ENCODE results near the gene CCSER1.
"Not testable (repeated sequence)": the region's sequence is repeated elsewhere in the genome, so short reads cannot be mapped to it uniquely, and the experiment has no call there.

Gene CCSER1

DNA sequence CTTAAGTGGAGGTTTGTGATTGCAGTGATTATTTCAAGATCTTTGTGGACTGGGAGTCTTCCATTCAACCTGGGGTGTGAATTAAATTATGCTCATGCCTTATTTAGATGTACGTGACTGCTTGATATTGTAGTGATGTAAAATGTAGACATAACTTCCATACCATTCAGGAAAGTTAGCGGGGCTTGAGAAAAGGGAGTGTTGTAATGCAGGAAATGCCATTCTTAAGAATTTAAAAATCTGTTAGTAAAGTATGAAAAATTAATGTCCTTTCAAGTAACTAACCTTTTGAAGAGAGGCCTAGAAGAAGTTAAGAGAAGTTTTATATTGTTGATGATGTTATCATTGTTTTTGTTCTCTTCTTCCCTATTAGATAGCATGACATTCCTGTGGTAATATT, 318.2 kb downstream of the CCSER1 start:
- no peak for DNase-seq

DNA sequence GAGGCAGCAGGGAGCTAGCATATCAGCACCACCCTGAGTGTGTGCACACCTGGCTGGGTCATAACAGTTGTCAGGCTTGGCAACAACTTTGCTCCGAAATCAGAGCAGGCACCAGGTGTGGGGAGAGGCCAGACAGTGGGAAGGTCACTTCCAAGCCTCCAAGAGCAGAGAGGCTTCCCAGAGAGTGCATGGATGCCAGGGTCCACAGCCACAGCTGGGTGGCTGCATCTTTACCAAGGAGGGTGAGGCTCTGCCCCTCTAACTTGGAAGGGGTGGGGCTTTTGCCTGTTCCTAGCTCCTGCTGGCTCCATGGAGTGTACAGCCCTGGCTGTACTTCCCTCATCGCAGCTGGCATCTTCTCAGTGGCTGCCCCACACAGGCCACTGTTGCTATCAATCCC, 322.4 kb downstream of the CCSER1 start:
- DNase-seq, result no peak

DNA sequence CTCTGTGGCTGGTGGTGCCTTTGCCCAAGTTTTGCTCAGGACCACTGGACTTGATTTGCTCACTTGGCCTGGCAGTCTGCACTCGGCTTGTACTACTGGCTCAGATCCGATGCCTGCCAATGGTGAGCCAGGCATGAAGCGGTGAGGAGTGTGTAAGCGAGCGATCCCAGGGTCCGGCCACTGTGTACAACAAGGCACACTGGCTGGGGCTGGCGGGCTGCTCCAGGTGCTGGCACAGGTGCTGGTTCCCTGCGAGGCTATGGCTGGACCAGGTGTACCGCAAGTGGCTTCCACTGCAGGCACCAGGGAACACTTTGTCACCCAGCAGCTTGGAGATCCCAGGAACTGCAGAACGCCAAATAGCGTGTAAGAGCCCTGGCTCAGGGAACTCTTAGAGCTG, 329.7 kb downstream of the CCSER1 start:
- DNase-seq, result no peak

DNA sequence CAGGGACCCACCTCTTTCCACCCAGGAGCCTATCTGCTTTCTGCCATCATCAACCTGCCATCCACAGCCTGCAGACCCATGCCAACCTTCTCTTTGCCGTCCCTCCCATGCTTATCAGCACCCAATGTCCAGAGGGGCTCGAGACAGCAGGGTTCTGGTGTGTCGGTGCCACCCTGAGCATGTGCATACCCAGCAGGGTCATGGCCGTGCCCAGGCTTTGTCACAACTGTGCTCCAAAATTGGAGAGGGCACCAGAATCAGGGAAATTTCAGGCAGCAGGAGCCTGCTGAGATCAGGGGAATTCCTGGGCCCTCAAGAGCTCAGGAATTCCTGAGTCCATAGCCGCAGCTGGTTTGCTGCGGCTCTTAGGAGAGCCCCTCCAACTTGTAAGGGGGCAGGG, 330.6 kb downstream of the CCSER1 start:
- no peak for DNase-seq

DNA sequence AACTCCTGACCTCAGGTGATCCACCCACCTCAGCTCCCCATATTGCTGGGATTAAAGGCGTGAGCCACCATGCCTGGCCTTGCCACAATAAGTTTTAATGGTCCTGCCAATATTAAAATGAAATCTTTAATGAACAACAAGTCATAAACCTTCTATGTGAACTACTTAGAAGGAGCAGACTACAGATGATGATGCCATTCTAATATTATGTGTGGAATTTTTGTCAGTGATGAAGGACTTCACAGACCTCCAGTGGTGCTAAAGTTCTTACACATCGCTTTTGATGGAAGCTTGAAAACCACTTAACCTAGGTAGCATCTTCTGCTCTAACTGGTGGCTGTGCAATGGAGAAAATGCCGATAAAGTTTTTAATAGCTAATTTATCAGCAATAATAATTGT, 331.4 kb downstream of the CCSER1 start:
- no peak for DNase-seq

DNA sequence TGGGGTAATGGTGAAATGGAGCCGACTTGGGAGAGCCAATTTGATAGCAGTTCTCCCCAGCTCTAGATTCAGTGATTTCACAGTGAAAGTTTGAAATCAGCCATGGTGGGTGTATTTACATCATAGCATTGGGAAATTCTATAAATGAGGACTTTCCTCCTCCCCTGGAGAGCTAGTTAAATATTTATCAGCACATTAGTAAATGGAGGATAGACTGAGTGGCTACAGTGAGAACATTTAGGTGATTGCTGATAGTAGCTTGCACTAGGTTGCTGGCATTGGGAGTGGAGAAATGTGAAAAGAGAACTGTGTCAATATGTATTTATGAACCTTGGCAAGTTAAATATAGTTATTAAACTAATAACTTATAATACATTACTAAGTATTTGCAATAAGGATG, 347.3 kb downstream of the CCSER1 start:
- DNase-seq, result no peak

DNA sequence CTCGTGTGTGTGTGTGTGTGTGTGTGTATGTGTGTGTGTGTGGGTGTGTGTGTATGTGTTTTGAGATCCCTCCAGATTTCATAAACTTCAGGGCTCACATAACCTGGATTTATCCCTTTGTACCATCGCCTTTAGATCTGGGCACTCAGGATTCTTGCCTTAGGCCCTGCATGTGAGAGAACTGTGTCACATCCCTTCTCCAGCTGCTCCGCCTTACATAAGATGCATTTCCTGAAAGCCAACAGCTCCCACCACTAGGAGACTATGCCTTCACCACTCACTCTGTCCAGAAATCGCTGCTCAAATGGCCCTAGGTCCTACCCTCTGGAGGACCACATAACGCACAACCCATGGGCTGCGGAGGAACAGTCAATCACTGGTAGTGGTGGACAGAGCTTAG, 348.8 kb downstream of the CCSER1 start:
- DNase-seq, result no peak

DNA sequence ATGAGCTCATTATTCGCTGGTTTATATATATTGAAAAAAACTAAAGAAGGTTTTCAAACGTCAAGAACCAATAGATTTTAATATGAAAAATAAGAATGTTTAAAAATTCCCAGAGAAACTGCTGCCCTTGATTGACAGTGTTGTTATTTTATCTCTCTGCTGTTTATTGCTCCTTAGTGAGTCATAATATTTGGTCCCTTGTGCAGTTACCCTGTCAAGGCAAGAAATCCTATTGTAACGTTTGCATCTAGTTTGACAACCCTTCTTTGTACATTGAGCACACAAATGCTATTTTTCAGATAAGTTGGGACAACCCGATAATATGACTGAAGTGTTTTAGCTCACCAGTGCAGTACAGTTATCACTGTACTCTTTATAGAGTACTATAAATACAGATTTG, 349.4 kb downstream of the CCSER1 start:
- no peak for DNase-seq

DNA sequence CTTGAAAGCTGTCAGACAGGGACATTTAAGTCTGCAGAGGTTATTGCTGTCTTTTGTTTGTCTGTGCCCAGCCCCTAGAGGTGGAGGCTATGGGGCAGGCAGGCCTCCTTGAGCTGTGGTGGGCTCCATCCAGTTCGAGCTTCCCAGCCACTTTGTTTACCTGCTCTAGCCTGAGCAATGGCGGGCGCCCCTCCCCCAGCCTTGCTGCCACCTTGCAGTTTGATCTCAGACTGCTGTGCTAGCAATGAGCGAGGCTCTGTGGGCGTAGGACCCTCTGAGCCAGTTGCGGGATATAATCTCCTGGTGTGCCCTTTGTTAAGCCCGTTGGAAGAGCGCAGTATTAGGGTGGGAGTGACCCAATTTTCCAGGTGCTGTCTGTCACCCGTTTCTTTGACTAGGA, 357.7 kb downstream of the CCSER1 start:
- DNase-seq, result not testable (repeated sequence)

DNA sequence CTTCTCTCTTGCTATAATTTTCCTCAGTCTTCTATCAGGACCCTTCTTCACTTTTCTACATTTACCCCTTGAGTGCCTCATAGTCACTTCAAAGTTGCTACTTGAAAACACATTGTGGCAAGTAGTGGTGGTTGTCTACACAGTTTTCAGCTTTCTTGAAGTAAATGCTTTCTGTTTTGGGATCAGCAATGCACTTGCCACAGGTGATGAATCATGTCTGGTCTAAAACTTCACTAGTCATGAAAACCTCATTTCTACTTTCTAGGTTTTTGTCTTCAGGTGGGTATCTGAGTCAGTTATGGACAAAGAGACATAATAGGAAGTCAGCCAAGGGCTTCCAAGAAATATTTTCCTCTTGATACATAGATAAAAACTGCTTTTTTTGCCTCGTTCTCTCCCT, 359.2 kb downstream of the CCSER1 start:
- DNase-seq, result no peak

DNA sequence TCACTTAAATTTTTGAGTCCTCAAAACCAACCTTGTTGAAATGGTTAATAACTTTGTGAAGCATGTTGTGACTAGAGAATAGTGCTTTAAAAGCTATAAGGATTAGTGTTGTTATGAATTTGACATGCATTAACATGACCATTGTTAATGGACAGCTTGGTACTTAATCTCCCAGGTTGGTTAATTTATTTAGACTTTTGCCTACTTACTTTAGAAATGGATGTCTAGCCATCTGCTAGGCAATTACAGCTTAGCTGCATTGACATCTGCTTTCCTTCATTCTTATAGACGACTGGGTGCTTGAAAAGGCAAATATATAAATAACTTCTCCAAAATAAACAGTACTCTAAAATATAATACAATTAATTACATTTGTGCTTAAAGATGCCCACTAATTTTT, 368.0 kb downstream of the CCSER1 start:
- DNase-seq, result no peak

DNA sequence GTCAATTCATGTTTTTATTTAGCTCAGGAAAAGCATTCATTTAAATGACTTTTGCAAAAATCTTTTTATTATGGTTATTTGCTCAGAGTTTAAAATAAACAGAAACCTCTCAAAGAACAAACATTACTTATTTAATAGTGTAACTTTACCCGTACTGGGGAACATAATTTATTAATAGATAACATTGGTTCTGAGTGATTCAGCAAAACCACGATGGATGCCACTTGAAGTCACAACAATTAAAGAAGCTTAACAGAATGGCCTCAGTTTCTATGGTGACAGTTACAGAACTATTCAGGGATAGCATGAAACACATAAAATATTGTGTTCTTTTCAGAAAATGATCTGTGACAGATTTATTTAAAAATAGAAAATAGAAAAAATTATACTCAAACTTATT, 368.7 kb downstream of the CCSER1 start:
- no peak for DNase-seq

DNA sequence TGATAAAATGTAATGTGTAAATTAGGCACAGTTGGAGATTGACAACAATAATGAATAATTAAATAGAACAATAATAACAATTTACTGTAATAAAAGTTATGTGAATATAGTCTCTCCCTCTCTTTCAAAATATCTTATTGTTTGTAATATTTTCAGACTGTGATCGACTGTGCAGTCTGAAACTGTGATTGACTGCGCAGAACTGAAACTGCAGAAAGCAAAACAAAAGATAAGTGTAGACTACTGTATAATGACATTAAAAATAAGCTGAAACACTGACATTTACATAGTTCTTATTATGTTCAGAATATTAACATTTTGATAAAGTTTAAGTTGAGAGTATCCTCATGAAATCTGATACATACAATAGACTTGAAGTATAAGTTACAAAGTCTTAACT, 371.0 kb downstream of the CCSER1 start:
- DNase-seq, result no peak

DNA sequence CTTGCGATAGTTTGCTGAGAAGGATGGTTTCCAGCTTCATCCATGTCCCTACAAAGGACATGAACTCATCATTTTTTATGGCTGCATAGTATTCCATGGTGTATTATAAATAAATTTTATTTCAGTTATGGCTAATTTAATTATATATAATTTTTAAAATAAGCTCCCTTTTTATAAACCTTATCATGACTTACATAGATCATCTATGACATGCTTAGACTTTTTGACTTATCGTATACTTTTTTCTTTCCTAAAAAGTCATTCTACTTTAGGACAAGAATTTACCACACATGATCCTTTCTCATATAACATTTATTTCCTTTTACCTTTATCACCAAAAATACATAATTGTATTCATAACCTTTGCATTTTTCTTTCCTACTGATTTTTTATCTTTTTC, 376.5 kb downstream of the CCSER1 start:
- DNase-seq, result no peak

DNA sequence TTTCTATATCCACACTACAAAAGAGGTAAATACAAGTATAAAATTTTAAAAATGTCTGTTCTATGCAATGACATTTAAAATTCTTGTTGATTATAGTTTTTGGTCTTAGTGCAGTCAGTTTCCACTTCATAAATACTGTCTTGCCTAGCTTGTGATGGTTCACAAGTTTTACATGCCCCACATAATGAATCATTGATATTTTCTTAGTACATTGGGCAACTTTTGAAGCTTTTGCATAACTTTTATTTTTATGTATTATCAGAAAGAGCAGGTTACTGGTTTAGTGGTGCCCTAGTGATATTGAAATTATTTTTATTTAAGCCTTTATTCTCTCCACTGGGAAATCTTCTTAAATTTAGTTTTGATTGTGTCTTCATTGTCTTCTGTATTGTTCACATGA, 388.0 kb downstream of the CCSER1 start:
- DNase-seq, result no peak

DNA sequence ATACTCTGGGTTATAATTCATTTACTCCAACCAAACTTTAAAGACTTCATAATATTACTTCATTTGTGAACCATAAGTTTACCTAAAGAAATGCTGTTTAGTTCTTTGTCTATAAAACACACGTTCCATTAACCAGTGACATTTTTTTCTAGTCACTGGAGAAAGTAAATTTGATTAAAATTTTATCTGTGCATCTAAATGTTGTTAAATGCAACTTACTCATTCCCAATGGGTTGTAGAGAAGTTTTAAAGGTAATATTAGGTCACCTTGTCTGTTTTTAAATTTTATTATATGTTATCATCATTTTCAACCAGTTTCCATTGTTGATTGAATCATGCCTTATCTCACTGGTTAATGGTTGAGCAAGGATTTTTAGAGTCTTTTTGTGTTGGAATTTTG, 401.4 kb downstream of the CCSER1 start:
- no peak for DNase-seq

DNA sequence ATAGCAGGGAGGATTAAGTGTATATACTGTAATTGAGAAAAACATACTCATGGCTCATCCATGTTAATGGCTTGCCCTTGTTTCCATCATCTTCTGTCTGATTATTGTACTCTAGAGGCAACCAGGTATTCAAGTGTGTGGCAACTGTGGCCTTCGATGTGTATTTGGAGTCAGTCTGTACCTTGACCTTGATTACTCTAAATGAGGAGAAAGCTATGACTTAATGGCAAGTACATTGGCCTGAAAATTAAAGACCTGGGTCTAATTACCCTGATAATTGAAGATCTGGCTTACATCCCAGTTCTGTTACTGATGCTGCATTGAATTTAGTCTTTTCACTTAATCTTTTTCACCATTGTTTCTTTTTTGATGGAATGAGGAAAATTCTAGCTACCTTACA, 409.2 kb downstream of the CCSER1 start:
- DNase-seq, result no peak

DNA sequence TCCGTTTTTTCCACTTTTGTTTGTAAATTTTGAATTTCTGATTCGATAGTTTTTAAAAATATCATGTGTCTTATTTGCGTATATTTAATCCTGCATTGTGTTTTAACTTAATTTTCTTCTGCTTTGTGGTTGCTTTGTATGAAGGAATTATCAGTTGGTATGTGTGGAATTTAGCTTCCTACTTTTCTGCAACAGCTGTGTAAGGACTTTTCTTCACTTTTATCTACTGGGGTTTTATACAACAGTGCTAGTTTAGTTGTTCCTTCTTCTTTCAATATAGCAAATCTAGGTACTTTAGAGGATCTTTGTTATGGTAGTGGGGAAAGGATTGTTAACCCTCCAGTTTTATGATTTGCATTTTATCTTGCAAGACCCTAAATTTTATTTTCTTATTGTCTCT, 410.3 kb downstream of the CCSER1 start:
- DNase-seq, result no peak

DNA sequence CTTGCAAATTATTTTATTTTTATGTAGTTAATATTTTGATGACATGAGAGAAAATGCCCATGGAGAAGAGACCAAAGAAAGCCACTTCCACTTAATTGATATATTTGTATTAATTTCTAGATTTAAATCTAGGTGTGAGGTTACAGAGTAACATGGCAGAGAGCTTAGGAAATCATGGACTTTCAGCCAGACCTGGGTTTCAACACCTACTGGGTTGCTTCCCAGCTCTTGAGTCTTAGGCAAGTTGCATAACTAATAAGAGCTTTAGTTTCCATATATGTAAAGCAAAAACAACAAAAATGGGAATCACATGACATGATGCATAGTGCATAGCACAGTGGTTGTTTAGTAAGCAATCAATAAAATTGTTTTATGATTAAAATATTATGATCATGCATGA, 413.3 kb downstream of the CCSER1 start:
- DNase-seq, result no peak

DNA sequence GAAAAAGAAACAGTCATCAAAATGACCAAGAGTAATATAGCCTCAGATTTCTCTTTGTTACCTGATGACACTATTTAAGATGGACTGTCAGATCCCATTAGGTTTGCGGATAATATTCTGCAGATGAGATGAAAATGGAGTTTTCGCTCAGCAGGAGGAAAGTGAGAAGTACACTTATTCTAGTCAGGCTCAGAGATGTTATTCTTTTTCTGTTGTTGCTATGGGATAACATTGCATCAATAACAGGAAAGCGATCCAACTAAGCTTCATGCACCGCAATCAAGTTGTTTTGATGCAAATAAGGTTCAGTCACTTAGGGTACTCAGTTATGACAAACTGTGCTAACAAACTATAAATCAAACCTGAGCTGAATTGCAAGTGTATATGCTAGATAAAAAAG, 415.0 kb downstream of the CCSER1 start:
- DNase-seq, result no peak

DNA sequence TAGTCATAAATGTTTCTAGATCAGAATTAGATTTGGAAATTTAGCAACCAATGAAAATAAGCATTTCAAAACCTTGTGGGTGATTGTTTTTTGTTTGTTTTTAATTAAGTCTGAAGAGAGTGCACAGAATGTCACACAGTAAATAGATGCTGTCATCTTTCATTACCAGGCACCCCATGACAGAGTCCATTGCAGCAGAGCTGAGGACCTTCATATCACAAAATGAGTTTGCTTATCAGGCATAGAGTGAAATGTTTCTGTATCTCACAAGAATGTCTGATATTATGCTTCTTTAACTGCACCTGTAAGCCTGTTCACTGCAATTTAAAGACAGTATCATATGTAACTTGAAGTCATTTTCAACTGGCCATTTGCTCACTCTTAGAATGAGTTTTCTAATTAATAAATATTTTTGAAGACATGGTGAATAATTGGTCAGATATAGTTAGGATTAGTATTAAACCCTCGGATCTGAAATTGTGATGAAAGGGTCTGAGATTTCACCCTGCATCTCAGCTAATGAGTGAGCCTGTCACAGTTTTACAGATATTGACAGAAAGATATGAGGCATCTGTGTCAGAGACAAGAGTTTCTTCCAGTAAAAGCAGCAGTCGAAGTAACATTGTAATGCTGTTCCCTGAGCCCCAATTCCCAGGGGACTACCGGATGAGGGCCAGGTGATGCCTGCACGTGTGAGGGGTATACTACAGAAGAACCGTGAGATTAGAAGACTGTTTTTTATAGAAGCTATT, 416.4 kb downstream of the CCSER1 start:
- no peak for DNase-seq

DNA sequence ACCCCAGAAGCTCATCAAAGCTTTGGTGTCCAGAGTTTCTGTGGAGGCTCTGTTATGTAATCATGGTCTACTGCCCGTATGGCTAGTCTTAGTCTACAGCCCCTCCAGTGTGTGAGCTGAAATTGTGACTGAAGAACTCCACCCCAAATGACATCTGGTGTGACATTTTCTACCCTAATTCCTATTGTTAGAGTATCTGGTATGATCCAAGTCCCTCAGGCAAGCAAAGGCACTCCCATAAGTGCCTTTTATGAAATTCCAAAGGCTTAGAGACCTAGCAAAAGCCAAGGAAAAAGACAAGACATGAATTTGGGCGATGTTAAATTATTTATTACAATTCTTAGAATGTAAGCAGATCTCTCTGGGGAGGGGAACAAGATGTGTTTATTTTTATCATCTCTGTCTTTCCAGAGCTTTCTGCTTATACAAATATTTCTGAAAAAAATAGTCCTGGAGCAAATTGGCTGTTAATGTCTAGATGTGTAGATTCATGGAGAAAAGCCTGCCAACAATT, 417.4 kb downstream of the CCSER1 start:
- no peak for DNase-seq

DNA sequence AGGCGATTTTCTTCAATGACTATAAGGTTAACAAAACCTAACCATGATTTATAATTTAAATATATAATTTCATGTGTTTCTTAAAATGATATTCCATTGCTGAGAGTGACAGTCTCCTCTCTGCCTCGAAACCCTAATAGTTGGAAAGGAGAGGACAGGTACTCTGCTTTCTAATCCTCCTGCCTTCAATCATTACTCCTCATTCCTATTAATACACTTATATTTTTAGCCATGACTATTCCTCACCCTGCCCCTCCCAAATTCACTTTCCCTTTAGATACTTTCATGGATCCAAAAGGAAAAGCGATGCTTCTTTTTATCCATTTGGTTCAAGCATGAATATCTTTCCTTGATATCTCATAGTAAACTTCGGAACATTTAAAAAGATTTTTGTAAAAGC, 418.2 kb downstream of the CCSER1 start:
- no peak for DNase-seq

DNA sequence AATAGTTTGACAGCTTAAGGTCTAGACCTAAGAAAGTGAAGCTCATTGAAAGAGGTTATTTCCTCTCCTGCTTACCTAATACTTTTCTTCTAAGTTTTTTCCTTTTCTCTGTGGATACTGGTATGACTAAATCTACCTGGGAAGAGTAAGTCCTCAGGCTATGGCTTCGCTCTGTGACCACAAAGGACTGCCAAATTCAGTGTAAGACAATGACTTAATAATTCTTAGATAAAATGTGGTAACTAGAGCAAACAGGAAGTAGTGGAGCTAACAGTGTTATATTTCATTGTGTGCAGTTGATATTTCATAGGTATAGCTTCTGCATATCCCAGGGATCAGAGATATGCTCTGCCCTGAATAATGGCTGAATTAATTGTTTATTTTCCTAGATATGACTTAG, 418.9 kb downstream of the CCSER1 start:
- no peak for DNase-seq

DNA sequence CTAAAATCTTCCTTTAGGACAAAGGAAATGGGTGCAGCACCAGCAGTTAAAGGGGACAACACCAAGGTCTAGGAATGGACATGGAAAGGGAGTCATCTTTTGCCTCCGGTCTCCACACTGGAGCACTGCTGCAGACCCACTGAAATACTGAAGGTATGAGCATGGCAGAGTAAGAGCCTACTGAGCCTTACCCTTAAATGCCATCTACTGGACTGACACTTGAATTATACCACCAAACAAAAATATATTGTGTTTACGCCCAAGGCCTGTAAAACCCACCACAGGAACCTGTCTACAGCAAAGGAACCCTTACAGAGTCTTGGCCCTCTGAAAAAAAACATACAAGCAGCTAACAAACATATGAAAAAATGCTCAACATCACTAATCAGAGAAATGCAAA, 443.4 kb downstream of the CCSER1 start:
- no peak for DNase-seq

Measured in right kidney (tissue), 1 donor.